DND-41 (cell line): ENCODE measurements around the gene ADGRG7.
A peak's percentile ranks its signal among the peaks of the same experiment; 100 is the strongest.

Experiments
- ATAC-seq: fragments of 200-7000 bp; cut with Tn5 transposase; 3 replicates; pipeline ENCODE4 v1.9.1; 2021; ENCODE audit warnings: low read depth; ENCODE audit not compliant: insufficient read depth
- DNase-seq: peaks from one replicate; pipeline ENCODE4 v3.0.0-alpha.2; 2020
- H2AFZ ChIP-seq: 2 replicates; pipeline ENCODE4 v1.6.0; 2012; ENCODE audit warnings: low read depth, low read length
- H3K27ac ChIP-seq: 2 replicates; pipeline ENCODE4 v1.5.1; 2012; ENCODE audit warnings: low read length, inconsistent platforms
- H3K27me3 ChIP-seq: fragments of 200-600 bp; sonication (generic); 2 replicates; pipeline ENCODE4 v1.6.0; 2012; ENCODE audit warnings: low read length, mild to moderate bottlenecking, inconsistent platforms; ENCODE audit not compliant: insufficient read depth, poor library complexity
- H3K36me3 ChIP-seq: 2 replicates; pipeline ENCODE4 v1.5.1; 2012; ENCODE audit warnings: low read length, inconsistent platforms; ENCODE audit not compliant: insufficient read depth
- H3K4me1 ChIP-seq: 2 replicates; pipeline ENCODE4 v1.5.1; 2012; ENCODE audit warnings: mild to moderate bottlenecking, low read length; ENCODE audit not compliant: insufficient read depth
- H3K4me2 ChIP-seq: 2 replicates; pipeline ENCODE4 v1.6.0; 2012; ENCODE audit warnings: mild to moderate bottlenecking, moderate library complexity, low read length, inconsistent platforms; ENCODE audit not compliant: insufficient read depth
- H3K4me3 ChIP-seq, 2 experiments: fragments of 200-600 bp in 1 of 2; shearing (Covaris generic) in 1 of 2; 2 replicates each; pipeline ENCODE4 v1.5.1; 2012 to 2016; ENCODE audit warnings: inconsistent platforms in 2 of 2, low read length in 2 of 2, mild to moderate bottlenecking in 2 of 2, low read depth in 1 of 2, moderate library complexity in 1 of 2
- H3K79me2 ChIP-seq: 2 replicates; pipeline ENCODE4 v1.6.0; 2012; ENCODE audit warnings: low read length, inconsistent platforms; ENCODE audit not compliant: insufficient read depth
- H3K9ac ChIP-seq: 2 replicates; pipeline ENCODE4 v1.6.0; 2012; ENCODE audit warnings: low read depth, mild to moderate bottlenecking, inconsistent platforms, low read length, moderate library complexity
- H3K9me3 ChIP-seq: 2 replicates; pipeline ENCODE4 v1.5.1; 2012; ENCODE audit warnings: low read length, moderate library complexity, mild to moderate bottlenecking, inconsistent platforms; ENCODE audit not compliant: insufficient read depth, severe bottlenecking
- H4K20me1 ChIP-seq: 2 replicates; pipeline ENCODE4 v1.6.0; 2012; ENCODE audit warnings: low read length; ENCODE audit not compliant: insufficient read depth
- EZH2 ChIP-seq: IDR thresholded peaks from 3 replicates; pipeline ENCODE4 v1.6.1; 2012; ENCODE audit warnings: borderline replicate concordance, low read depth, mild to moderate bottlenecking, moderate library complexity, low read length, inconsistent platforms; ENCODE audit not compliant: severe bottlenecking
- TF ChIP-seq, protein P1 (sequence below): IDR thresholded peaks from 2 replicates; pipeline ENCODE4 v1.5.1; 2012; ENCODE audit warnings: borderline replicate concordance, low read length, moderate library complexity, mild to moderate bottlenecking; ENCODE audit not compliant: poor library complexity, severe bottlenecking; ENCODE audit errors: extremely low read depth

The ADGRG7 gene, protein sequence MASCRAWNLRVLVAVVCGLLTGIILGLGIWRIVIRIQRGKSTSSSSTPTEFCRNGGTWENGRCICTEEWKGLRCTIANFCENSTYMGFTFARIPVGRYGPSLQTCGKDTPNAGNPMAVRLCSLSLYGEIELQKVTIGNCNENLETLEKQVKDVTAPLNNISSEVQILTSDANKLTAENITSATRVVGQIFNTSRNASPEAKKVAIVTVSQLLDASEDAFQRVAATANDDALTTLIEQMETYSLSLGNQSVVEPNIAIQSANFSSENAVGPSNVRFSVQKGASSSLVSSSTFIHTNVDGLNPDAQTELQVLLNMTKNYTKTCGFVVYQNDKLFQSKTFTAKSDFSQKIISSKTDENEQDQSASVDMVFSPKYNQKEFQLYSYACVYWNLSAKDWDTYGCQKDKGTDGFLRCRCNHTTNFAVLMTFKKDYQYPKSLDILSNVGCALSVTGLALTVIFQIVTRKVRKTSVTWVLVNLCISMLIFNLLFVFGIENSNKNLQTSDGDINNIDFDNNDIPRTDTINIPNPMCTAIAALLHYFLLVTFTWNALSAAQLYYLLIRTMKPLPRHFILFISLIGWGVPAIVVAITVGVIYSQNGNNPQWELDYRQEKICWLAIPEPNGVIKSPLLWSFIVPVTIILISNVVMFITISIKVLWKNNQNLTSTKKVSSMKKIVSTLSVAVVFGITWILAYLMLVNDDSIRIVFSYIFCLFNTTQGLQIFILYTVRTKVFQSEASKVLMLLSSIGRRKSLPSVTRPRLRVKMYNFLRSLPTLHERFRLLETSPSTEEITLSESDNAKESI

DNA sequence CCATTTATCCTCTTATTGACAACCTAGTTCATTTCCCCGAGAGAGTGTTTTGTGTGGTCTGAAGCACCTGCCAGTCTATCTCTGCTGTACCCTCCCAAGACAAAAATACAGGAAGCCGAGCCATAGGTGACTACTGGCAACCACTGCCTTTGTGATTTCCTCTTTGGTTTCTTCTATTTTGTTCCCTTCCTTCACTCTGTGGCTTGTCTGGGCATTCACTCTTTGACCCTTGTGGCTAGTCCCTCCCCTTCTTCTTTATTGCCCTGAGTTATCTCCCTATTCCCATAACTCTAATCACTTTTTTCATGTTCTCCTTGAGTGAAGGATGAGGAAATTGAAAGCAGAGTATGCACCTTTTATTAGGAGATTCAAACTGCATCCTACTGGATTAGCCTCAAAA, at the start of gene ADGRG7:
Gene ADGRG7 (plus strand): TSS at position 297 of the 400 bp plus-strand sequence. CDS start 256 bp downstream, outside the sequence.
- no peak within 1 kb of the TSS for H3K4me2 ChIP-seq
- no peak for TF ChIP-seq EZH2
- TF ChIP-seq, protein P1, sequence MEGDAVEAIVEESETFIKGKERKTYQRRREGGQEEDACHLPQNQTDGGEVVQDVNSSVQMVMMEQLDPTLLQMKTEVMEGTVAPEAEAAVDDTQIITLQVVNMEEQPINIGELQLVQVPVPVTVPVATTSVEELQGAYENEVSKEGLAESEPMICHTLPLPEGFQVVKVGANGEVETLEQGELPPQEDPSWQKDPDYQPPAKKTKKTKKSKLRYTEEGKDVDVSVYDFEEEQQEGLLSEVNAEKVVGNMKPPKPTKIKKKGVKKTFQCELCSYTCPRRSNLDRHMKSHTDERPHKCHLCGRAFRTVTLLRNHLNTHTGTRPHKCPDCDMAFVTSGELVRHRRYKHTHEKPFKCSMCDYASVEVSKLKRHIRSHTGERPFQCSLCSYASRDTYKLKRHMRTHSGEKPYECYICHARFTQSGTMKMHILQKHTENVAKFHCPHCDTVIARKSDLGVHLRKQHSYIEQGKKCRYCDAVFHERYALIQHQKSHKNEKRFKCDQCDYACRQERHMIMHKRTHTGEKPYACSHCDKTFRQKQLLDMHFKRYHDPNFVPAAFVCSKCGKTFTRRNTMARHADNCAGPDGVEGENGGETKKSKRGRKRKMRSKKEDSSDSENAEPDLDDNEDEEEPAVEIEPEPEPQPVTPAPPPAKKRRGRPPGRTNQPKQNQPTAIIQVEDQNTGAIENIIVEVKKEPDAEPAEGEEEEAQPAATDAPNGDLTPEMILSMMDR = no peak
- no peaks in the 10 kb centered on the region for H3K9me3 ChIP-seq
- H3K27me3 ChIP-seq = no peaks in the 10 kb centered on the region
- H3K9ac ChIP-seq = no peak within 1 kb of the TSS
- peak; percentile 23 for DNase-seq
- H3K36me3 ChIP-seq = no peaks in the 10 kb centered on the region
- H3K27ac ChIP-seq = no peak within 1 kb of the TSS
- H3K4me1 ChIP-seq = peaks cover 6% of the 10 kb centered on the region; the same call in 1 of the 2 replicates
- no peaks in the 10 kb centered on the region for H4K20me1 ChIP-seq
- no peak within 1 kb of the TSS for H2AFZ ChIP-seq
- no peak within 1 kb of the TSS for H3K4me3 ChIP-seq
- peak; percentile 91 for ATAC-seq
- no peaks in the 10 kb centered on the region for H3K79me2 ChIP-seq

DNA sequence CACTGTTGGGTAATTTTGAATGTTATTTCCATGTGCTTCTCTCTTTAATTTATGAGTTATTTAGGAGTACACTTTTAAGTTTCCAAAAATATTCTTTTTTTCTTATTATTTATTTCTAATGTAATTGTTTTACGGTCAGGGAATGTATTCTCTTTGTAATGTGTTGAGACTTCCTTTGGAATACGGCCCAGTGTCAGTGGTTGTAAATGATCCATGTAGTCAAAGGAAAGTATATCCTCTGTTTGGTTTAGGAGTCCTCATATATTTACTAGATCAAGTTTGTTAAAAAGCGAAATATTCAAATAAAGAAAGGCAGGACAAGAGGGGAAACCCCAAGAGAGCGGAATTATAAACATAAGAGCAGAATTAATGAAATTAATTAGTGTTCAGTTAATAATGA, 49.0 kb upstream of the ADGRG7 start:
- Histone ChIP-seq H3K9ac (no peak overlapping the region), H3K27ac (no peak overlapping the region), H3K4me3 (no peak overlapping the region), H3K27me3 (no peaks in the 10 kb centered on the region), H3K4me2 (no peak overlapping the region), H3K79me2 (no peaks in the 10 kb centered on the region), H3K9me3 (no peaks in the 10 kb centered on the region), H3K4me1 (no peaks in the 10 kb centered on the region), H4K20me1 (no peaks in the 10 kb centered on the region), H3K36me3 (no peaks in the 10 kb centered on the region), H2AFZ (no peak overlapping the region)
- ATAC-seq (no peak), DNase-seq (no peak)
- TF ChIP-seq, protein P1 = no peak

DNA sequence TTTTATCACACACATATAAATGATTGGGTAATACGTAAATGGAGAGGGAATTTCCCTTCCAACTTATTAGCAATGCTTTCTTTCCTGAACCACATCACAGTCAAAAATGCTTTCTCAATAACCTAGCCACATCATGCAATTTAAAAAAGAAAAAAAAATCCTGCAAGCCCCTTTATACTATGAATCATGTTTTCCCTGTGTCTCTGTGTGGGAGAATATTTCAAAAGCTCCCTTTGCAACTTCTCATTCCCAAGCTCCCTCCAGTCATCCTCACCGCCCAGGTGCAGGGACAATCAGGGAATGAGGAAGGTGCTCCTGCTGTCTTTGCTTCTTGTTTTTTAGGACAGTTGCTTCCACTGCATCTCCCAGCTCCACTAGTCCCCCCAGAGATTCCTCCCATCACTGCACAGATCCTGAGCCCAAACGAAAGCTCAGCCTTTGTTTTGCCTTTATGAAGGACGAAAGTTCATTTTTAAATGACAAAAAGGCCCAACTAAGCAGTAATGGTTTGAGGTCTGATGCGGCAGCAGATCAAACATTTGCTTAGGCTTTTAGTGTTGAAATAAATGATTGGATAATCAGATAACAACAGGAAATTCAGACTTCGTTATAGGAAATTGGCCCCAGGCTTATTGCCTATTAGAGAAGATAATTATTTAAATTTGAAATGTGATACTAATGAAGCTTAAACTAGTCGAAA, 47.8 kb upstream of the ADGRG7 start:
- no peaks in the 10 kb centered on the region for H3K4me1 ChIP-seq
- DNase-seq (no peak), ATAC-seq (no peak)
- no peak overlapping the region for H3K4me3 ChIP-seq
- TF ChIP-seq EZH2 = no peak
- TF ChIP-seq, protein P1 = no peak
- H3K27me3 ChIP-seq = no peaks in the 10 kb centered on the region
- no peak overlapping the region for H2AFZ ChIP-seq
- no peak overlapping the region for H3K27ac ChIP-seq
- H3K9me3 ChIP-seq = no peaks in the 10 kb centered on the region
- H4K20me1 ChIP-seq = no peaks in the 10 kb centered on the region
- no peak overlapping the region for H3K9ac ChIP-seq
- no peaks in the 10 kb centered on the region for H3K79me2 ChIP-seq
- no peak overlapping the region for H3K4me2 ChIP-seq
- H3K36me3 ChIP-seq = no peaks in the 10 kb centered on the region
